Fibroblast of lung (primary cell): ENCODE results near the gene ATG14.

Experiments used
- CTCF ChIP-seq, 2 donors: IDR thresholded peaks in 1 of 2; conservative IDR thresholded peaks in 1 of 2; 1 replicate in 1 of 2; 2 replicates in 1 of 2; pipeline ENCODE4 v1.5.1; 2011 to 2012; ENCODE audit warnings: low read length in 2 of 2, control low read depth in 1 of 2, inconsistent platforms in 1 of 2, low read depth in 1 of 2, mild to moderate bottlenecking in 1 of 2
- EZH2 ChIP-seq: IDR thresholded peaks from 2 replicates; pipeline ENCODE4 v1.5.1; 2012; ENCODE audit warnings: low read length, control low read depth, mild to moderate bottlenecking; ENCODE audit errors: missing control alignments

DNA sequence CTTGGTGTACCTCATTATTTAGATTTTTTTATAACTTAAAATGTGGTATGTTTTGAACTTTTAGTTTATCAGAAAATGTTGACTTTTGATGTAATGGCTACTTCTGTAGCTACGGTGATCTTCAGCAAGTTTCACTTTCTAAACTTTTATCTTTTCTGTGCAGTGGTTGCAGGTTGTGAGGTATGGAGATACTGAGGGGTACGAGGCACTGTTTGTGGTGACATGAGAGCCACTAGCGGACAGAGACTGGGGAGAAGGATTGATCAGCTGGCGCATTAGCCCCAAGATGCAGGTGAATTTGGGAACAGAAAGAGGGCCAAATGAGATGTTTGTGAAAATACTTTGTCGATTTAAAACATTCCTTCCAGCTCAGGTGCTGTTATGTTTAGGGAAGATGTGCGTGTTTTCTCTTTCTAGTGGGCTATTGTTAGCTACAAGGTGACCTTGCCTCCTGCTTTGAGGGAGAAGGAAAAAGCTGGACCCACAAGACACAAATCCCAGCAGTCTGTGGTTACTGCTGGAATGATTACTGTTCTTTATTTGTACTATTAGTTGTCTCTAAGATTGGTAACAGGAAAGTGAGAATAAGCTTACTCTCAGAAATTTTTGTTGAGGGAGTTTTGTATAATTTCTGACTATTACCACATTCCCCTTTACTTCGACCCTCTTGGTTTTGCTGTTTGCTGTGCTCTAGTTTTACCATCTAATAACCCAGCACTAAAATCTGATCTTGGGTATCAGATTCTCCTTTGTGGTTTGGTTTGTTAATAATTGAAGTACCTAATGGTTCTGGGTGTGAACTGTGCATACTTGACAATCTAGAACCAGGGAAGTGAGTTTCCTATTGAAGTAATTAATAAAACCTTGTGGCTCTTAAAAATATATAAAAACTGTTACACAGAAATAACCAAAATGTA, 78.7 kb downstream of the ATG14 start:
- TF ChIP-seq CTCF (conservative IDR thresholded peaks at IDR 0.05 in 1 of 2, IDR thresholded peaks at IDR 0.05 in 1 of 2; ENCODE audit: low read depth in 1 of 2, low read length in 2 of 2): no peak
- no peak for TF ChIP-seq EZH2
